Activated naive CD4-positive, alpha-beta T cell treated with anti-CD3 and anti-CD28 coated beads, Interleukin-2, amount 50 U/mL, for 72 hours (primary cell): ENCODE results near the gene ABCC8. TPM values are rescaled to one million over a fixed set of nuclear protein-coding genes. Genes with fewer than 3 reads are reported as not detected.
A peak's percentile ranks its signal among the peaks of the same experiment; 100 is the strongest.

ENCODE experiments used
- ATAC-seq, 2 donors: fragments of 150-1000 bp; cut with Tn5 transposase; 2 replicates each; pipeline ENCODE4 v1.10.0; 2021; ENCODE audit warnings: mild to moderate bottlenecking in 2 of 2, moderate library complexity in 2 of 2
- DNase-seq, 2 donors: peaks; one replicate each; pipeline ENCODE4 v3.0.0; 2021 to 2022; ENCODE audit warnings: low spot score in 2 of 2
- H3K27ac Mint-ChIP-seq, 2 donors: one replicate each; pipeline ENCODE4 v1.8.0; 2022; ENCODE audit warnings: mild to moderate bottlenecking in 2 of 2, mixed read lengths in 2 of 2
- H3K36me3 Mint-ChIP-seq, 2 donors: one replicate each; pipeline ENCODE4 v1.8.0; 2022; ENCODE audit warnings: mixed read lengths in 2 of 2
- H3K9me3 Mint-ChIP-seq, 2 donors: one replicate each; pipeline ENCODE4 v1.8.0; 2022; ENCODE audit warnings: mixed read lengths in 2 of 2
- total RNA-seq, 2 donors: library from RNA; stranded (reverse); gene quantifications; one replicate each; pipeline ENCODE4 v1.2.3, GENCODE V29; 2022

The ABCC8 gene
- total RNA-seq, 2 donors from 2014 or later = not detected

- ATAC-seq (no peak), DNase-seq (no peak)
- no peak overlapping the region for H3K27ac Mint-ChIP-seq
- no peaks in the 10 kb centered on the region for H3K9me3 Mint-ChIP-seq
- no peaks in the 10 kb centered on the region for H3K36me3 Mint-ChIP-seq
These were observed 32.1 kb upstream of the ABCC8 start for GRCh38 chr11:17508791-17509190.

- H3K27ac Mint-ChIP-seq = no peak overlapping the region
- ATAC-seq = no peak
- no peak for DNase-seq
These were observed 31.7 kb upstream of the ABCC8 start for GRCh38 chr11:17508306-17508705.

DNA sequence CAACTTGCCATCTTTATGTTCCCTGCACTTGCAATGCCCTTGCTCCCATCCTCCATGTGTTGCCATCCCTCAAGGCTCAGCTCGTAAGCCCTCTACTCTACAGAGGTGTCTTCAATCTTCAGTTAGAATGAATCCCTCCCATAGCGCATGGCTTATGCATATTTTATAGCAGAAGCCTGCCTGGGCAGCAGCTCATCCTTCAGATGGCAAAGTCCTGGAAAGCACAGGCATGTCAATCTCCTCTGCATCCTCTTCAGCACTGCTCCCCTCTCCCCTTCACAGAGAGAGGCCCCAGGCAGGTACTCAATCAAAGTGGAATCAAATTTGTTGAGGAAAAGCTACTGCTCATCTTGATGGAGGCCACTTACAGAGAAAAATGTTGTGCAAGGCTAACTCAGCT, 31.1 kb upstream of the ABCC8 start:
- Mint-ChIP-seq H3K27ac (no peak overlapping the region), H3K36me3 (no peaks in the 10 kb centered on the region), H3K9me3 (no peaks in the 10 kb centered on the region)
- no peak for DNase-seq
- ATAC-seq = no peak

More at GRCh38 chr11:17508306-17508705, 31.7 kb upstream of the ABCC8 start:
- Mint-ChIP-seq H3K9me3 (no peaks in the 10 kb centered on the region), H3K36me3 (no peaks in the 10 kb centered on the region)

DNA sequence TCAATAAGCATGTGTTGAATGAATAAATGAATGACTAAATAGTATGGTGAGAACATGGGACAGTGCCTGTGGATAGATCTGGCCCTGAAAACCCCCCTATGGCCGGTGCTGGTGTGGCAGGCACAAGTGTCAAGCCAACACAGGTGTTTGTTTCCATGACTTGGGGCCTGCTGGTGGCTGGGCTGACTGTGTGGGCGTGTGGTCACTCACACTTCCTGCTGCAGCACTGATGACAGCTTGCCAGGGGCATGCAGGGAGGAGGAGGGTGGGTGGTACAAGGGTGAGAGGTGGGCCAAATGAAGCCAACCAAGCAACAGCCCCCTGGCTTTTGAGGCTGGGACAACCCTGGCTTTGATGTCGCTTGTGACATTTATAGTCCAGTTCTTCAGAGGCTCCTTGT, 30.3 kb upstream of the ABCC8 start:
- peak in 1 of 2 donors; percentile 27 for ATAC-seq

GRCh38 chr11:17506314-17506713, 29.7 kb upstream of the ABCC8 start:
- Mint-ChIP-seq H3K36me3 (no peaks in the 10 kb centered on the region), H3K27ac (no peak overlapping the region), H3K9me3 (no peaks in the 10 kb centered on the region)
- no peak for DNase-seq
- no peak for ATAC-seq

More for the DNA sequence above, 30.3 kb upstream of the ABCC8 start:
- no peaks in the 10 kb centered on the region for H3K36me3 Mint-ChIP-seq
- no peak for DNase-seq
- H3K9me3 Mint-ChIP-seq = no peaks in the 10 kb centered on the region
- H3K27ac Mint-ChIP-seq = no peak overlapping the region

- Mint-ChIP-seq H3K27ac (no peak overlapping the region), H3K36me3 (no peaks in the 10 kb centered on the region), H3K9me3 (no peaks in the 10 kb centered on the region)
- DNase-seq (no peak), ATAC-seq (no peak)
These were observed 28.5 kb upstream of the ABCC8 start for GRCh38 chr11:17505146-17505545.

DNA sequence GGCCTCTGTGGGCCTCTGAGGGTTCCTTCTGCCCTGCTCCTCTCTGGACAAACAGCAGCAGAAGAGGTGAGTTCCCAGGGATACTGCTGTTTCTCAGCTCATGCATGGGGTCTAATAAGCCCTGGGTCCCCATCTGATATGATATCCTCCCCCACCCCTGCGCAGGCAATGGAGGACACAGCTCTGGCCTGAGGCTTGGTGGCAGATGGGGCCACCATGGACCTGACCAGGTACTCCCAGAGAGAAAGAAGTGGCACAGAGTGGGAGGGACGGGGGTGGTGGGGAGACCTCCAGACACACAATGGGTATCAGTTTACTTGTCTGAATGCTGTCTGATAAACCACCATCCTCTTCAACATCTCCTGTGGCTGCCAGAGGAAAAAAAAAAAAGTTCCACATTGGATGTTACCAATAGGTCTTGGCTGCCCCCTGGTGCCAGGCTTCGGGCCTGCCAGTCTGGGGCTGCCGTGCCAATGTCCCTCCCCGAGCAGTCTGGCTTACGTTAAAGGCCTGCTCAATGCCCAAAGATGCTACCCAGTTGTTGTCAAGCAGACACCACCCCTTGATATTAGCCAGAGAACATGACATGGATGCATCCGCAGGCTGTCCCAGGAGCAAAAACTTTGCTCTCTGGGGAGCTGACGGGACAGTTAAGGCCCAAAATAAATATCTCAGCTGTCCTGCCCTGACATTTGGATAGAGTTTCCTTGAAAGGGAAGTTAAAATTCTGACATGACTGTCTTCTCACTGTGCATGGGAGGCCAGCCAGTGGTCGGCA, 27.9 kb upstream of the ABCC8 start:
- Mint-ChIP-seq H3K27ac (no peak overlapping the region), H3K9me3 (no peaks in the 10 kb centered on the region)

DNA sequence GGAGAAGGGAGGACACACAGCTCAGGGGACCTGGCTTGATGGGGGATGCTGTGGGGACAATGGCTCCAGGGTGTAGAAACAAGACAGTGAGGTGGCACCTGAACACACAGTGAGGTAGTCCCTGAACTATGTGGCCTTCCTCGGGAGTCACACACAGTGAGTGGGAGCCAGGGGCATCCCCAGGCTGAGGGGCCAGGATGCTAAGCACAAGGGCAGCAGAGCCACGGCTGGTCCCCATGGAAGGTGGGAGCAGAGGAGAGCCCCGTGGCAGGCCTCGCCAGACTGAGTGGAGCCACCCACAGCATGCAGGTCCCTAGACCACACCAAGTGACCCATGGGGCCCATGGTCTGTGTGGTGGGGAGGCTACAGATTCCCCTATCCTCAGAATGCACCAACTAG, 26.0 kb upstream of the ABCC8 start:
- DNase-seq = no peak
- Mint-ChIP-seq H3K9me3 (no peaks in the 10 kb centered on the region), H3K27ac (peak overlapping the region in 1 of 2 donors; percentile 68), H3K36me3 (no peaks in the 10 kb centered on the region)
- ATAC-seq = no peak

More for the DNA sequence above, 27.9 kb upstream of the ABCC8 start:
- no peaks in the 10 kb centered on the region for H3K36me3 Mint-ChIP-seq
- DNase-seq = peak; percentile 69 to 85
- ATAC-seq = peak; percentile 74 to 83

GRCh38 chr11:17500673-17501072, 24.0 kb upstream of the ABCC8 start:
- DNase-seq (no peak), ATAC-seq (no peak)
- H3K9me3 Mint-ChIP-seq = no peaks in the 10 kb centered on the region
- no peak overlapping the region for H3K27ac Mint-ChIP-seq
- H3K36me3 Mint-ChIP-seq = no peaks in the 10 kb centered on the region

DNA sequence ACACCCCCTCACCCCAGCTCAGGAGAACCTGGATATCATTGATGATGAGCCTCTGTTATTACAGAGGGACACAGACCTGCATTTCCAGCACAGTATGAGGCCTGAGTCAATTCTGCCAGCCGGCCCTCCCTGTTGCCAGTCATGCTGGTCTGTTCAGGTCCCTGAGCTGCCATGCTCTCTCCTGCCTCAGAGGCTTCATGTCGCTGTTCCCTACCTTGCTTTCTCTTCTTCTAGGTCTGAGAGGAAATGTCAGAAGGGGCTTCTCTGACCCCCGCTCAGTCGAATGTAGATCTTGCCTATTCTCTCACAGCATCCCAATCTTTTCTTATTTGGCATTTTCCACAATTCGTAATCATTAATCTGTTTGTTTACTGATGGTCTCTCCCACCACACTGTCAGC, 21.8 kb upstream of the ABCC8 start:
- ATAC-seq = no peak
- Mint-ChIP-seq H3K9me3 (no peaks in the 10 kb centered on the region), H3K36me3 (no peaks in the 10 kb centered on the region), H3K27ac (no peak overlapping the region)
- no peak for DNase-seq

DNA sequence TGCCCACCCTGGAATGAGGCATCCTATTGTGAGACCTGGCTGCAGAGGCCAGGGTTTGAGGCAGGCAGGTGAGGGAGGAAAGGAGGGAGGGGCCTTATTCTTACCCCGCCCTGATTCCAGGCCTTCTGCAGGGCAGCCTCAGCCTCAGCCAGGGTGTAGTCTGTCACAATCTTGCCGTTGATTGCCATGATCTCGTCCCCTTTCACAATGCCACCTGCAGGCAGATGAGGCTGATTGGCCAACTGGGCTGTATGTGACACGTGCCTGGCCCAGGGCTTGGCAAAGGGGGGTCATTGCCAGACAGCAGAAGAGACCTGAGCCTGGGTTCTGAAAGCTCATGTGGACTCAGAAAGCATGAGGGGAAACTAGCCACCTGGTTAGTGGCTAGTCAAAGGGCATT, 21.4 kb upstream of the ABCC8 start:
- Mint-ChIP-seq H3K9me3 (no peaks in the 10 kb centered on the region), H3K27ac (no peak overlapping the region), H3K36me3 (no peaks in the 10 kb centered on the region)
- no peak for DNase-seq
- ATAC-seq = no peak

GRCh38 chr11:17496406-17496805, 19.8 kb upstream of the ABCC8 start:
- ATAC-seq = no peak
- H3K36me3 Mint-ChIP-seq = no peaks in the 10 kb centered on the region

GRCh38 chr11:17494019-17494418, 17.4 kb upstream of the ABCC8 start:
- ATAC-seq (no peak), DNase-seq (no peak)
- no peaks in the 10 kb centered on the region for H3K9me3 Mint-ChIP-seq

More at GRCh38 chr11:17496406-17496805, 19.8 kb upstream of the ABCC8 start:
- H3K27ac Mint-ChIP-seq = peak overlapping the region in 1 of 2 donors; percentile 55
- DNase-seq = no peak
- H3K9me3 Mint-ChIP-seq = no peaks in the 10 kb centered on the region

GRCh38 chr11:17490938-17491337, 14.3 kb upstream of the ABCC8 start:
- ATAC-seq = no peak
- Mint-ChIP-seq H3K9me3 (no peaks in the 10 kb centered on the region), H3K27ac (no peak overlapping the region), H3K36me3 (no peaks in the 10 kb centered on the region)
- DNase-seq = no peak

More at GRCh38 chr11:17494019-17494418, 17.4 kb upstream of the ABCC8 start:
- Mint-ChIP-seq H3K27ac (no peak overlapping the region), H3K36me3 (no peaks in the 10 kb centered on the region)

GRCh38 chr11:17490232-17490631, 13.6 kb upstream of the ABCC8 start:
- Mint-ChIP-seq H3K27ac (no peak overlapping the region), H3K9me3 (no peaks in the 10 kb centered on the region), H3K36me3 (no peaks in the 10 kb centered on the region)
- peak in 1 of 2 donors; percentile 9 for DNase-seq
- no peak for ATAC-seq

GRCh38 chr11:17489751-17490150, 13.1 kb upstream of the ABCC8 start:
- no peaks in the 10 kb centered on the region for H3K9me3 Mint-ChIP-seq
- no peak for ATAC-seq

GRCh38 chr11:17488563-17488962, 11.9 kb upstream of the ABCC8 start:
- ATAC-seq (no peak), DNase-seq (no peak)
- peaks cover 0 to 4% of the 10 kb centered on the region in 2 donors for H3K36me3 Mint-ChIP-seq
- H3K27ac Mint-ChIP-seq = no peak overlapping the region
- H3K9me3 Mint-ChIP-seq = peaks cover 2% of the 10 kb centered on the region in 2 donors

More at GRCh38 chr11:17489751-17490150, 13.1 kb upstream of the ABCC8 start:
- DNase-seq = no peak
- no peaks in the 10 kb centered on the region for H3K36me3 Mint-ChIP-seq
- no peak overlapping the region for H3K27ac Mint-ChIP-seq

- ATAC-seq (no peak), DNase-seq (no peak)
- no peak overlapping the region for H3K27ac Mint-ChIP-seq
- peaks cover 0 to 7% of the 10 kb centered on the region in 2 donors for H3K36me3 Mint-ChIP-seq
- H3K9me3 Mint-ChIP-seq = peaks cover 3 to 5% of the 10 kb centered on the region in 2 donors
These were observed 10.0 kb upstream of the ABCC8 start for GRCh38 chr11:17486646-17487045.
